K562 (cell line): ENCODE data around the gene PBRM1. TPM values are rescaled to one million over a fixed set of nuclear protein-coding genes. Genes with fewer than 3 reads are reported as not detected.
A peak's percentile ranks its signal among the peaks of the same experiment; 100 is the strongest.

ENCODE experiments used
- ATAC-seq: fragments of 200-7000 bp; cut with Tn5 transposase; 3 replicates; pipeline ENCODE4 v1.9.1; 2020; ENCODE audit warnings: moderate library complexity
- BruUV-seq: library from RNA; stranded (reverse); fragments of 400-500 nt; replicated peaks from 2 replicates; lab custom pipeline; 2021; lab: Mats Ljungman, UMichigan
- CTCF ChIA-PET: fragments of 300-600 bp; formaldehyde crosslinking; extraction: SDS; loops from one replicate; lab custom pipeline; 2021; ENCODE audit warnings: low intra/inter-chr PET ratio; lab: Yijun Ruan, JAX
- POLR2A ChIA-PET: fragments of 300-600, 350-650 bp; sonication (Branson Sonifier 250); formaldehyde crosslinking; extraction: SDS; loops from one replicate; lab custom pipeline; 2021; ENCODE audit warnings: antibody characterized with exemption, inconsistent platforms; lab: Yijun Ruan, JAX
- DNase-seq, 4 experiments: peaks; one replicate each; pipeline versions ENCODE4 v3.0.0 to v3.0.0-alpha.2; 2011 to 2018; ENCODE audit warnings: low spot score in 3 of 4, mixed read lengths in 3 of 4; ENCODE audit errors: extremely low read depth in 1 of 4
- FAIRE-seq: peaks from 2 replicates; lab custom pipeline; 2011; peaks lifted over from hg19 to GRCh38; lab: Jason Lieb, UNC
- H2AFZ ChIP-seq: 2 replicates; pipeline ENCODE4 v1.6.0; 2011; ENCODE audit warnings: low read depth, low read length, control low read depth, inconsistent platforms
- H3K27ac ChIP-seq: fragments of 200-600 bp; 3 replicates; pipeline ENCODE4 v1.8.0; 2011; ENCODE audit warnings: low read depth, mild to moderate bottlenecking, control low read depth, inconsistent platforms, low read length, moderate library complexity, mixed read lengths; ENCODE audit errors: extremely low read depth
- H3K27me3 ChIP-seq, 2 experiments: fragments of 300-600 bp in 1 of 2; 2 replicates in 1 of 2; 3 replicates in 1 of 2; pipeline versions ENCODE4 v1.6.0 to v1.8.0; 2011; ENCODE audit warnings: inconsistent platforms in 2 of 2, low read length in 2 of 2, mild to moderate bottlenecking in 1 of 2, mixed read lengths in 1 of 2, moderate library complexity in 1 of 2; ENCODE audit not compliant: control insufficient read depth in 2 of 2, insufficient read depth in 2 of 2
- H3K36me3 ChIP-seq: fragments of 300-600 bp; 3 replicates; pipeline ENCODE4 v1.8.0; 2011; ENCODE audit warnings: mild to moderate bottlenecking, low read length, inconsistent platforms; ENCODE audit not compliant: control insufficient read depth, insufficient read depth
- H3K4me1 ChIP-seq, 2 experiments: fragments of 200-600 bp in 1 of 2; replicated peaks in 1 of 2; 2 replicates in 1 of 2; 3 replicates in 1 of 2; pipeline versions ENCODE4 v1.5.1 to v1.8.0; 2011; ENCODE audit warnings: inconsistent platforms in 2 of 2, low read length in 2 of 2, mild to moderate bottlenecking in 1 of 2, mixed read lengths in 1 of 2, moderate library complexity in 1 of 2; ENCODE audit not compliant: control insufficient read depth in 2 of 2, insufficient read depth in 2 of 2
- H3K4me2 ChIP-seq: 2 replicates; pipeline ENCODE4 v1.6.1; 2011; ENCODE audit warnings: low read length, control low read depth, inconsistent platforms, mixed read lengths; ENCODE audit not compliant: insufficient read depth
- H3K4me3 ChIP-seq: fragments of 200-600 bp; sonication (generic), shearing (Covaris generic); 2 replicates; pipeline ENCODE4 v1.5.1; 2016; ENCODE audit warnings: control low read depth, inconsistent platforms
- H3K79me2 ChIP-seq: fragments of 200-600 bp; 3 replicates; pipeline ENCODE4 v1.8.0; 2011; ENCODE audit warnings: low read length, inconsistent platforms; ENCODE audit not compliant: control insufficient read depth, insufficient read depth
- H3K9ac ChIP-seq, 2 experiments: 2 replicates each; pipeline versions ENCODE4 v1.6.0 to v1.6.1; 2011; ENCODE audit warnings: low read depth in 2 of 2, low read length in 2 of 2, control low read depth in 1 of 2, inconsistent platforms in 1 of 2, mild to moderate bottlenecking in 1 of 2, mixed read lengths in 1 of 2; ENCODE audit not compliant: insufficient read depth in 1 of 2
- H3K9me1 ChIP-seq: one replicate; pipeline ENCODE4 v1.6.0; 2011; ENCODE audit warnings: inconsistent platforms, mild to moderate bottlenecking, low read length, moderate library complexity; ENCODE audit not compliant: control insufficient read depth, insufficient read depth
- H3K9me3 ChIP-seq: replicated peaks from 2 replicates; pipeline ENCODE4 v1.5.1; 2011; ENCODE audit warnings: low read depth, low read length, inconsistent platforms; ENCODE audit not compliant: control insufficient read depth, insufficient read depth
- H4K20me1 ChIP-seq: replicated peaks from 2 replicates; pipeline ENCODE4 v1.6.1; 2011; ENCODE audit warnings: low read length, inconsistent platforms, mixed read lengths; ENCODE audit not compliant: control insufficient read depth, insufficient read depth
- C11orf30 ChIP-seq: fragments of 450-650 bp; IDR thresholded peaks from 2 replicates; pipeline ENCODE4 v1.6.1; 2016; ENCODE audit warnings: low read depth, mild to moderate bottlenecking
- MAFG ChIP-seq: fragments of 450-650 bp; conservative IDR thresholded peaks from 2 replicates; pipeline ENCODE4 v1.6.1; 2016; ENCODE audit warnings: missing genetic modification characterization, missing compliant biosample characterization
- MXI1 ChIP-seq: IDR thresholded peaks from 2 replicates; pipeline ENCODE4 v1.6.1; 2011; ENCODE audit warnings: low read depth, mild to moderate bottlenecking, improper control_type of control experiment, low read length
- ZNF282 ChIP-seq: sonication (generic); formaldehyde crosslinking; IDR thresholded peaks from 2 replicates; pipeline ENCODE4 v1.8.1; 2023; ENCODE audit warnings: missing genetic modification reagents
- ZNF316 ChIP-seq: fragments of 450-650 bp; IDR thresholded peaks from 2 replicates; pipeline ENCODE4 v1.6.1; 2016
- ZNF589 ChIP-seq: fragments of 200-800 bp; sonication (Bioruptor generic); IDR thresholded peaks from 2 replicates; pipeline ENCODE4 v1.6.1; 2016; ENCODE audit warnings: low read depth, missing genetic modification characterization, missing compliant biosample characterization
- WGBS: fragments of 100-300 bp; shearing (Covaris generic); methylation state at CpG from one replicate; pipeline ENCODE4 v1.1.6; 2016; ENCODE audit warnings: low coverage, mixed read lengths; ENCODE audit not compliant: insufficient coverage; ENCODE audit errors: missing lambda C conversion rate; 5-methylcytosine and 5-hydroxymethylcytosine counted together
- in situ Hi-C: fragments of 300-500 bp; cut with MboI; formaldehyde crosslinking; loops from 4 replicates; pipeline ENCODE4 v1.15.0; 2018; ENCODE audit warnings: inconsistent platforms, mixed read lengths
- intact Hi-C: fragments of 100-400 bp; cut with micrococcal nuclease; formaldehyde crosslinking; loops from 2 replicates; pipeline ENCODE4 v1.14.2; 2022
- polyA plus RNA-seq, 8 experiments: library from polyadenylated mRNA; depleted of rRNA in 4 of 8; stranded (reverse) in 5 of 8; unstranded in 3 of 8; fragments of >200 nt; fragmentation: Nextera tagmentation in 2 of 8; fragmentation: Illumina TruSeq in 1 of 8; extraction: Ambion mirVana in 2 of 8; extraction: Trizol in 1 of 8; gene quantifications; 2 replicates each; pipeline versions ENCODE4 v1.2.1 to v1.2.3, GENCODE V29; 2011 to 2014; ENCODE audit warnings: inconsistent platforms in 1 of 8, missing spikeins in 1 of 8
- total RNA-seq, 7 experiments: library from RNA; depleted of rRNA in 6 of 7; stranded (reverse); fragments of >200 nt in 6 of 7; fragmentation: Illumina TruSeq in 2 of 7; extraction: Trizol in 2 of 7; gene quantifications; 2 replicates each; pipeline versions ENCODE4 v1.2.1 to v1.2.3, GENCODE V29; 2011 to 2021; ENCODE audit warnings: low replicate concordance in 1 of 7

The PBRM1 gene
- total and polyA plus RNA-seq, 9 of the 15 experiments (the other 6 are each of a cell fraction or from before 2014, with no cell fraction given) = 3.9 to 31.8 (median 19.0) TPM

DNA sequence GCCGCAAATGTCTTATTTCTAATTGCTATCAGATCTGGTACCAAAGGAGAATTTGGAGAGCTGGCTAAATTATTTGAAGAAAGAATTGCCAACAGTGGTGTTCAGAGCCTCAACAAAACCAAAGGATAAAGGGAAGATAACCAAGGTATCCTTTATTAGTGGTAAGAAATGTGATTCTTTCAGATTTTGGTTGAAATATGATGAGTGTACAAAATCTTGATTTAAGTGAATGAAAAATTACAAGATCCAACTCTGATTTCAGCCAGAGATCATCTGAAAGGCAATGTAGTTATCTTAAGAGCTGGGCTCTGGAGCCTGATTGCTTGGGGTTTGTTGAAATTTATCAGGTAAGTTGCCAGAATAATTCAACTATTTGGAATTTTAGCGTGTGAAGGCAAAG lies 4.8 kb upstream of the PBRM1 start:
- CTCF ChIA-PET = no interaction called here
- BruUV-seq = no TSS peak
- in situ Hi-C loops = no loop called here
- Histone ChIP-seq H3K4me1 (peaks cover 3 to 18% of the 10 kb centered on the region in 2 experiments; a peak in 3 of 5 replicates), H3K36me3 (peaks cover 89% of the 10 kb centered on the region), H3K79me2 (peaks cover 48% of the 10 kb centered on the region), H3K27me3 (no peaks in the 10 kb centered on the region), H3K9ac (no peak overlapping the region)
- FAIRE-seq = no peak
- TF ChIP-seq ZNF316 (peak; percentile 72; the same call in 1 of the 2 replicates), MXI1 (no peak), C11orf30 (peak; percentile 64), MAFG (tag) (peak; percentile 41; the same call in 1 of the 2 replicates)
- TF ChIP-seq, all 486 proteins: peak for 3
- intact Hi-C loops = no loop called here
- ATAC-seq (no peak), DNase-seq (no peak)
- Histone ChIP-seq H4K20me1 (peaks cover 8% of the 10 kb centered on the region), H3K9me3 (no peaks in the 10 kb centered on the region), H3K4me2 (no peak overlapping the region), H3K9me1 (no peaks in the 10 kb centered on the region), H3K27ac (no peak overlapping the region), H3K4me3 (no peak overlapping the region), H2AFZ (no peak overlapping the region)
- 83% methylated on average over 2 of the region's 2 CpGs for WGBS
- POLR2A ChIA-PET = interaction anchor here (0.6 to 1.6 kb wide), 4 partner anchors 9 to 264 kb away, joined by 3 to 6 read pairs (median 4); partner anchors contain the start of genes GLT8D1 and SPCS1

DNA sequence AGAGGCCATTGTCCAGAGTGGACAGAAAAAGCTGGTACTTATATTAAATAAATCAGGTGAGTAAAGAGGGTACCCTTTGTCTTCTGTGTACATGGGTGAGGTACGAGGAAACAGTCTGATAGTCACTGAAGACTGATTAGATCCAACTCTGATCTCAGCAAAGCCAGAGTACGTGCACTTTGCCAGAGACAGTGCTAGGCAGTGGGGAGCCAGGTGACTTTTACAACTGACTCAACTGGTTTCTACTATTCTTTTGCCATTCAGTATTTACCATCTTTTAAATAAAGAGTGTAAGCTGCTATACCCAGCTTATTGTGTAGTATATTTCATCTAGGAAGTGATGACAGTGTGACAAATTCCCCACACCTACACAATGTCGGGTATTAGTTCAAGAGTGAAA lies 3.4 kb upstream of the PBRM1 start:
- Histone ChIP-seq H3K4me2 (no peak overlapping the region), H3K4me3 (no peak overlapping the region), H3K9me3 (no peaks in the 10 kb centered on the region), H2AFZ (no peak overlapping the region), H3K36me3 (peaks cover 76% of the 10 kb centered on the region), H3K27me3 (no peaks in the 10 kb centered on the region), H3K9me1 (no peaks in the 10 kb centered on the region), H3K9ac (no peak overlapping the region), H3K79me2 (peaks cover 60% of the 10 kb centered on the region), H3K27ac (no peak overlapping the region), H3K4me1 (peaks cover 3 to 12% of the 10 kb centered on the region in 2 experiments; a peak in 3 of 5 replicates), H4K20me1 (peaks cover 4% of the 10 kb centered on the region; the same call in 1 of the 2 replicates)
- 93% methylated on average over 3 of the region's 3 CpGs for WGBS
- in situ Hi-C loops (no loop called here), intact Hi-C loops (loop anchor here (10.0 kb wide), 1 partner anchor 234 kb away; the partner anchor contains the start of genes NISCH and TNNC1)
- ChIA-PET CTCF (no interaction called here), POLR2A (interaction anchor here (0.8 to 1.5 kb wide), 3 partner anchors 9 to 14 kb away, joined by 5 read pairs; no protein-coding TSS in a partner anchor)
- DNase-seq (no peak), ATAC-seq (no peak), FAIRE-seq (no peak)
- BruUV-seq = no TSS peak
- no peak for TF ChIP-seq ZNF589 (CRISPR knock-in tag)
- TF ChIP-seq ZNF282 (CRISPR knock-in tag) = no peak
